ENCODE data around the gene ZMIZ1.
A peak's percentile ranks its signal among the peaks of the same experiment; 100 is the strongest.

ZMIZ1 gene

DNA sequence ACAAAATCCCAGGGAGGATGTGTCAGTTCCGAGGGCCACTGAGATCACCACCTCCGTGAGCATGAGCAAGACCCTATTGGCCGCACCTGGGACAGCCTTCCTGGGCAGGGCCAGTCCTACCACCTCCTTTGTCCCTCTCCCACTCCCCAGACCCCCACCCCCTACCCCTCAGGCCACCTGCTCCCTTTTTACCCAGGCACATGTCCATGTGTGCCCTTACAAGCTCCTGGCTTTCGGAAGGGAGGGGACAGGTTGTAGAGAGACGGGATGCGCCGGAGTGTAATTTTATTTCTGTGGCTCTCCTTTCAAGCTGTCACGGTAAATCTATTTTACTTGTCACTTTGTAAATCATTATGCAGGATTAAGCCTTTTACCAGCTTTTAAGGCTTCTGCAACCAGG, 20.9 kb downstream of the ZMIZ1 start:
- H3K4me3 ChIP-seq (ENCODE audit: control insufficient read depth, low read depth, low read length): no peak overlapping the region
- DNase-seq (ENCODE audit: low read depth): no peak
- TF ChIP-seq, protein P1, sequence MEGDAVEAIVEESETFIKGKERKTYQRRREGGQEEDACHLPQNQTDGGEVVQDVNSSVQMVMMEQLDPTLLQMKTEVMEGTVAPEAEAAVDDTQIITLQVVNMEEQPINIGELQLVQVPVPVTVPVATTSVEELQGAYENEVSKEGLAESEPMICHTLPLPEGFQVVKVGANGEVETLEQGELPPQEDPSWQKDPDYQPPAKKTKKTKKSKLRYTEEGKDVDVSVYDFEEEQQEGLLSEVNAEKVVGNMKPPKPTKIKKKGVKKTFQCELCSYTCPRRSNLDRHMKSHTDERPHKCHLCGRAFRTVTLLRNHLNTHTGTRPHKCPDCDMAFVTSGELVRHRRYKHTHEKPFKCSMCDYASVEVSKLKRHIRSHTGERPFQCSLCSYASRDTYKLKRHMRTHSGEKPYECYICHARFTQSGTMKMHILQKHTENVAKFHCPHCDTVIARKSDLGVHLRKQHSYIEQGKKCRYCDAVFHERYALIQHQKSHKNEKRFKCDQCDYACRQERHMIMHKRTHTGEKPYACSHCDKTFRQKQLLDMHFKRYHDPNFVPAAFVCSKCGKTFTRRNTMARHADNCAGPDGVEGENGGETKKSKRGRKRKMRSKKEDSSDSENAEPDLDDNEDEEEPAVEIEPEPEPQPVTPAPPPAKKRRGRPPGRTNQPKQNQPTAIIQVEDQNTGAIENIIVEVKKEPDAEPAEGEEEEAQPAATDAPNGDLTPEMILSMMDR (conservative IDR thresholded peaks at IDR 0.05; ENCODE audit: control insufficient read depth, insufficient read depth, low read depth, low read length): no peak

DNA sequence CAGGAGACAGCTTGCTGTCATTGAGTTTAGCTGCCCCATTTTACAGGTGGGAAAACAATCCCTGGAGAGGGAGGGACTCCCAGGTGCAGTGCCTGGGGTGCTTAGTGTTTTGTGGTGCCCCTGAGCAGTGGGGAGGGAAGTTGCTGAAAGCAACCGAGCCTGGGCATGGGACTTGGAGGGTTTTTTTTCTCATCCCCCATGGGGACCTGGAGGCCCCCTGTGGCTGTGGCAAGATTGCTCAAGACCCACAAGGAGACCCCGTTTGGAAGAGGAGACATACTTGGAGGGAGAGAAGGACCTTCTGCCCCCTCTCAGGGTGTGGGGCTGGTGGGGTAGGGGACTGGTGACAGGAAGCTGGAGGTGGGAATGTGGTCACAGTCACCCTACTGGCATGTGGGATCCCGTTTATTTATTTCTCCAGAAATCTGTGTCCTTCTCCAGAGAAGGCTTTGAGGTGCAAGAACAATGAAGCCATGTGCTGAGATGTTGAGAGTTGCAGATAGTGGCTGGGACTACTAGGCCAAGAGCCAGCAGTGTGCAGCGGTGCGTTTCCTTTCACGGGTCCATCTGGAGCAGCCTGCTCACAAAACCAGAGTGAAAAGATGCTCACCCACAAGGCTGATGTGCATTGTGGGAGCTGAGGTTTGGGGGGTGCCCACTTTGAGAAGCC, 21.5 kb downstream of the ZMIZ1 start:
- TF ChIP-seq, protein P1 (conservative IDR thresholded peaks at IDR 0.05; ENCODE audit: control insufficient read depth, insufficient read depth, low read depth, low read length): no peak
- no peak for DNase-seq (ENCODE audit: low read depth)
- no peak overlapping the region for H3K4me3 ChIP-seq (ENCODE audit: control insufficient read depth, low read depth, low read length)

DNA sequence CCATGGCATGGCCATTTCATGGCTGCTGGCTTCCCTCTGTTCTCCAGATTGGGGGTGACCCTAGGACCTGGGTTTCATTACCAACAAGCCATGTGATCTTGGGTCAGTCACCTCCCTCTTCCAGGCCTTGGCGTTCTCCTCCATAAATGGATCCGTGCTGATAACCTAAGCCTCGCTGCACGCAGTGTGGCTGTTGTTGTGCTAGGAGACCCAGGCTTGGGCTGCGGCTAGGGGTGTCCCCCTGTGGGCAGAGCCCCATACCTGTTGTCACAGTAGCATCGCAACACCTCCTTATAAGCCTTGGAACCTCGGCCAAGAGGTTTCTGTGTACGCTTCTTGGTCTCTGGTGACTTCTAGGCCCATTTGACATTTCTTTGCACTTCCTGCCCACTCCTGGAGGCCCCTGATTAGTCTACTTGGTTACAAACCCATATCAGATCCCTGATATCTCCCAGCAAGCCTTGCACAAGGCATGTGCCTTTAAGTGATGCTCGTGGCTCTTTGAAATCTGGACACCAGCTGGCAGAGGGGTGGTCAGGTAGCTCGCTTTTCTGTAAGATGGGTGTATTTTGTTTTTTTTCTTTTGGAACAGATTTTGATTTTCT, 23.6 kb downstream of the ZMIZ1 start:
- H3K4me3 ChIP-seq (ENCODE audit: control insufficient read depth, low read depth, low read length): no peak overlapping the region
- no peak for DNase-seq (ENCODE audit: low read depth)
- TF ChIP-seq, protein P1 (conservative IDR thresholded peaks at IDR 0.05; ENCODE audit: control insufficient read depth, insufficient read depth, low read depth, low read length): no peak

DNA sequence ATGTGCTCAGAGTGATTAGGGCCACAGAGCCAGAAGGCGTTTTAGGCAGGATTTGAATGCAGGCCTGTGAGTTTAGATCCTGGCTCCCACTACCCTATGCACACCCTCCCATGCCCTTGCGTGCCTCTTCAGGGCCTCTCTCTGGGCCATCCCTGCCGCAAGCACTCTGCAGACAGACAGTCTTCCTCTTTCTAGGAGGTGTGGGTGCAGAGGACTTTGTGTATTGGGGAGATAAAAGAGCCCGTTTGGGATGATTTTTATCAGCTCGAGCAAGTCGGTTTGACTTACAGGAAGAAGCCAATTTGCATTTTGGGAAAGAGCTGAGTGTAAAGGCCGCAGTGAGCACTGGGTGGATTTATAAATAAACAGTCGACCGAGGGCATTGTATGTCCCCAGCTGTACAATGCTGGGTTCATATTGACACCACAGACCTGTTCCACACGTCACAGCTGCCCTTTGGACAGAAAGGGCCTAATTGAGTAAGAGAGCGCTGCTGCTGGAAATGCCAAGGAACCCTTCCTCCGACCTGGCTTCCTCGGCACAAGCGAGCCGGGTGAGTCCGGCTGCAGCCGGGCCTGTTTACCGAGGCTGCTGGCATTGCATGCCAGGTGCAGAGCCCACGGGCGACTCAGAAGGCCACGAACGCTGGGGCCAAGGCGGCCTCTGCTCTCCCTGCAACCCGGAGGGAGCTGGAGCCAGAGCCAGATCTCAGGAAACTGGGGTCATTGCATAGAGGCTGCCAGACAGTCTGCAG, 25.1 kb downstream of the ZMIZ1 start:
- H3K4me3 ChIP-seq (ENCODE audit: control insufficient read depth, low read depth, low read length): no peak overlapping the region
- DNase-seq (ENCODE audit: low read depth): peak; percentile 65
- TF ChIP-seq, protein P1 (conservative IDR thresholded peaks at IDR 0.05; ENCODE audit: control insufficient read depth, insufficient read depth, low read depth, low read length): no peak

DNA sequence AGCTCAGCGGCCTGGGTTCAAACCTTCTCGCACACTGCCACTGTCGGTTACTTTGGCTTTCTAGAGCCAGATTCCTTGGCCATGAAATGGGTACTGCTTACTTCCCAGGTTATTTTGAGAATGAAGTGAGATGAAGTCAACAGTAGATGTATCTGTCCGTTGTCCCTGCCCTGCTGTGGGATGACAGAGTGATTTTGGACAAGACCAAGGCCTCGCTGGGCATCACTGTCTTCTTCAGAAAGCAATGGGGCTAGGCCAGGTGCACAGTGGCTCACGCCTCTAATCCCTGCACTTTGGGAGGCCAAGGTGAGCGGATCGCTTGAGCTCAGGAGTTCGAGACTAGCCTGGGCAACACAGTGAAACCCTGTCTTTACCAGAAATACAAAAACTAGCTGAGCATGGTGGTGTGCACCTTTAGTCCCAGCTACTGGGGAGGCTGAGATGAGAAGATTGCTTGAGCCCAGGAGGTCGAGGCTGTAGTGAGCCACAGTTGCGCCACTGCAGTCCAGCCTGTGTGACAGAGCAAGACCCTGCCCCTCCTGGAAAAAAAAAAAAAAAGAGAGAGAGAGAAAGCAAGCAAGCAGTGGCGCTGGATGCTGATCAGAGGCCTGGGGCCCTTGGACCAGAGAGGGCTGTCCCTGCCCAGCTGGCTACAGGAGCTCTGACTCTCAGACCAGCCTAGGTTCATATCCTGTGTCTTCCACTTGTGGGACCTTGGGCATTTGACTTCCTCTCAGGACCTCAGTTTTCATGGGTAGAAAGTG, 25.8 kb downstream of the ZMIZ1 start:
- no peak overlapping the region for H3K4me3 ChIP-seq (ENCODE audit: control insufficient read depth, low read depth, low read length)
- no peak for DNase-seq (ENCODE audit: low read depth)

DNA sequence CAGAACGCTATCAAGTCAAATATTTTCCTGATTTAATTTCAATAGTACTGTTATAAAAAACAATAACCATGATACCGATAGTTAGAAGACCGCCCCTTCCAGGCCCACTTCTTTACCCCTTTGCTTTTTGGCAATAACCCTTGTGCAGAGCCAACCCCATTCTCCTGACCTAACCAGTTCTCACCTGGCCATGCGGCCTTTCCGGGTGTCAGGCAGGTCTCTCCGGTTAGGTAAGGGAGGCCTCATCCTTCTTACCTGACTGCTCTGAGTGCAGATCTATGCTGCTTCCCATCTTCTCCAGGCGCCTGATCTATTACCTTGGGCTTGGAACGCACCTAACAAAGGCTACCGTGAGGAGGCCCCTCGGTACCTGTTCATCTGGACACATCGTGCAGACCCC, 26.6 kb downstream of the ZMIZ1 start:
- TF ChIP-seq, protein P1 (conservative IDR thresholded peaks at IDR 0.05; ENCODE audit: control insufficient read depth, insufficient read depth, low read depth, low read length): no peak

More for the DNA sequence above, 25.8 kb downstream of the ZMIZ1 start:
- TF ChIP-seq, protein P1 (conservative IDR thresholded peaks at IDR 0.05; ENCODE audit: control insufficient read depth, insufficient read depth, low read depth, low read length): no peak

More for the DNA sequence above, 26.6 kb downstream of the ZMIZ1 start:
- no peak overlapping the region for H3K4me3 ChIP-seq (ENCODE audit: control insufficient read depth, low read depth, low read length)
- DNase-seq (ENCODE audit: low read depth): no peak
